Chondrocyte (in vitro differentiated cells): ENCODE results near the gene TMEM119. TPM values are rescaled to one million over a fixed set of nuclear protein-coding genes. Genes with fewer than 3 reads are reported as not detected.
"Not testable (repeated sequence)": the region's sequence is repeated elsewhere in the genome, so short reads cannot be mapped to it uniquely, and the experiment has no call there.

Experiments
- DNase-seq: peaks from one replicate; pipeline ENCODE4 v3.0.0; 2021; ENCODE audit warnings: mixed read lengths, low spot score
- H3K27ac Mint-ChIP-seq: one replicate; pipeline ENCODE4 v1.8.0; 2021; ENCODE audit warnings: mild to moderate bottlenecking, moderate library complexity, mixed read lengths; ENCODE audit not compliant: unreplicated experiment
- H3K27me3 Mint-ChIP-seq: 2 replicates; pipeline ENCODE4 v1.8.0; 2021; ENCODE audit warnings: low read depth, mixed read lengths
- H3K36me3 Mint-ChIP-seq: 2 replicates; pipeline ENCODE4 v1.8.0; 2021; ENCODE audit warnings: low read depth, mixed read lengths
- H3K4me1 Mint-ChIP-seq: 2 replicates; pipeline ENCODE4 v1.8.0; 2021; ENCODE audit warnings: low read depth, mild to moderate bottlenecking, mixed read lengths
- H3K4me3 Mint-ChIP-seq: one replicate; pipeline ENCODE4 v1.8.0; 2021; ENCODE audit warnings: mild to moderate bottlenecking, moderate library complexity, mixed read lengths; ENCODE audit not compliant: unreplicated experiment
- H3K9me3 Mint-ChIP-seq: 2 replicates; pipeline ENCODE4 v1.8.0; 2021; ENCODE audit warnings: low read depth, mixed read lengths
- total RNA-seq: library from RNA; stranded (reverse); gene quantifications from 3 replicates; pipeline ENCODE4 v1.2.1, GENCODE V29; 2021
- TF ChIP-seq, protein P1 (sequence below): fragments of 200-600 bp; sonication (generic); IDR thresholded peaks from 2 replicates; pipeline ENCODE4 v1.5.0; 2021; ENCODE audit warnings: antibody characterized with exemption, mild to moderate bottlenecking, moderate library complexity

The TMEM119 gene
- total RNA-seq, 1 donor from 2014 or later, result 48.3 TPM

DNA sequence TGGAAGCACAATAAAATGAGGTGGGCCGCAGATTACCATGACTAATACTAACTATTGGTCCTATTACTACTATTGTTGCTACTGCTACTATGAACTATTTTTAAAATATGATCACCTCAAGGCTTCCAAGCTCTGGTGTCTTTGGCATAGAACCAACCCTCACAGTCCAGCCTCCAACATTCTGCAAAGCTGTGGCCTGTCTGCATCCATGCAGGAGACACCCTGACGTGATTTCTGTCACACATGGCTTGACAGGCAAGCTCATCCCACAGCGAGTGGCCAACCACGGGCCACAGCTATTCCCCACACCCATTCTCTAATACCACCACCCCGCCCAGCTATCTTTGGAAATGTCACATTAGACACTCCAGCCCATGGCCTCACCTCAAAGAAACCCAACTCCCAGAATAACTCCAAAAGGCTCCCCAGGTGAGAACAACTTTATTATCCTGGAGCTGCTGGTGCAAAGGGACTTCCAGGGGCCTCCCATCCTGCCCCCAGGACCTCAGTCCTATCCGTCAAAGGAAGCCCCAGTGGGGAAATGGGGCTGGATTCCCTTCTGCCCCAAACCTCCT lies 21.1 kb downstream of the TMEM119 start:
- Mint-ChIP-seq H3K27ac (peak overlapping the region; percentile 95), H3K27me3 (no peaks in the 10 kb centered on the region), H3K9me3 (peaks cover 5% of the 10 kb centered on the region), H3K36me3 (peaks cover 1% of the 10 kb centered on the region), H3K4me3 (no peak overlapping the region), H3K4me1 (peaks cover 55% of the 10 kb centered on the region)
- TF ChIP-seq, protein P1, sequence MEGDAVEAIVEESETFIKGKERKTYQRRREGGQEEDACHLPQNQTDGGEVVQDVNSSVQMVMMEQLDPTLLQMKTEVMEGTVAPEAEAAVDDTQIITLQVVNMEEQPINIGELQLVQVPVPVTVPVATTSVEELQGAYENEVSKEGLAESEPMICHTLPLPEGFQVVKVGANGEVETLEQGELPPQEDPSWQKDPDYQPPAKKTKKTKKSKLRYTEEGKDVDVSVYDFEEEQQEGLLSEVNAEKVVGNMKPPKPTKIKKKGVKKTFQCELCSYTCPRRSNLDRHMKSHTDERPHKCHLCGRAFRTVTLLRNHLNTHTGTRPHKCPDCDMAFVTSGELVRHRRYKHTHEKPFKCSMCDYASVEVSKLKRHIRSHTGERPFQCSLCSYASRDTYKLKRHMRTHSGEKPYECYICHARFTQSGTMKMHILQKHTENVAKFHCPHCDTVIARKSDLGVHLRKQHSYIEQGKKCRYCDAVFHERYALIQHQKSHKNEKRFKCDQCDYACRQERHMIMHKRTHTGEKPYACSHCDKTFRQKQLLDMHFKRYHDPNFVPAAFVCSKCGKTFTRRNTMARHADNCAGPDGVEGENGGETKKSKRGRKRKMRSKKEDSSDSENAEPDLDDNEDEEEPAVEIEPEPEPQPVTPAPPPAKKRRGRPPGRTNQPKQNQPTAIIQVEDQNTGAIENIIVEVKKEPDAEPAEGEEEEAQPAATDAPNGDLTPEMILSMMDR, result no peak
- no peak for DNase-seq

DNA sequence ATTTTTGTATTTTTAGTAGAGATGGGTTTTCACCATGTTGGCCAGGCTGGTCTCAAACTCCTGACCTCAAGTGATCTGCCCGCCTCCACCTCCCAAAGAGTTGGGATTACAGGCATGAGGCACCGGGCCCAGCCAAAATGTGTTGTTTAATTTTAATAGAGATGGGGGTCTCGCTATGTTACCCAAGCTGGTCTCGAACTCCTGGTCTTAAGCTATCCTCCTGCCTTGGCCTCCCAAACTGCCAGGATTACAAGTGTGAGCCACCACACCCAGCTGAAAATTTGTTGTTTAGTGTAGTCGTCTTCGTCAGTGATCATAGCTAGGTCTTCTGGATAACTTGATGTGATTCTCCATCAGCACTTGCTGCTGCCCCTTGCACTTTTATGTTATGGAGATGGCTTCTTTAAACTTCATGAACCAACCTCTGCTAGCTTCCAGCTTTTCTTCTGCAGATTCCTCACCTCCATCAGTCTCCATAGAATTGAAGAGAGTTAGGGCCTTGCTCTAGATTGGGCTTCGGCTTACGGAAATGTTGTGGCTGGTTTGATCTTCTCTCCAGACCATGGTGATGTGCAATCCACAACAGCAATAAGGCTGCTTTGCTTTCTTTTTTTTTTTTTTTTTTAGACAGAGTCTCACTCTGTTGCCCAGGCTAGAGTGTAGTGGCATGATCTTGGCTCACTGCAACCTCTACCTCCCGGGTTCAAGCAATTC lies 22.5 kb downstream of the TMEM119 start:
- Mint-ChIP-seq H3K4me3 (no peak overlapping the region), H3K27ac (peak overlapping the region; percentile 95), H3K9me3 (peaks cover 5% of the 10 kb centered on the region), H3K36me3 (peaks cover 1% of the 10 kb centered on the region), H3K4me1 (peaks cover 53% of the 10 kb centered on the region), H3K27me3 (no peaks in the 10 kb centered on the region)
- TF ChIP-seq, protein P1, result no peak
- no peak for DNase-seq

DNA sequence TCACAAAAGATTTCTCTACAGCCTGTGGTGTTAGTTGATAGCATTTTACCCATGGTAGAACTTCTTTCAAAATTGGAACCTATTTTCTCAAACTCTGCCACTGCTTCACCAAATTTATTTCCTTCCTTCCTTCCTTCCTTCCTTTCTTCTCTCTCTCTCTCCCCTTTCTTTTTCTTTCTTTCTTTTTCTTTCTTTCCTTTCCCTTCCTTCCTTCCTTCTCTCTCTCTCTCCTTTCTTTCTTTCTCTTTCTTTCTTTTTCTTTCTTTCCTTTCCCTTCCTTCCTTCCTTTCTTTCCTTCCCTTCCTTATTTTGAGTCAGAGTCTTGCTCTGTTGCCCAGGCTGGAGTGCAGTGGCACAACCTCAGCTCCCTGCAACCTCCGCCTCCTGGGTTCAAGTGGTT lies 23.6 kb downstream of the TMEM119 start:
- not testable (repeated sequence) for H3K27ac Mint-ChIP-seq, H3K36me3 Mint-ChIP-seq, DNase-seq, H3K4me3 Mint-ChIP-seq, H3K27me3 Mint-ChIP-seq, H3K9me3 Mint-ChIP-seq
- H3K4me1 Mint-ChIP-seq, result peaks cover 45% of the 10 kb centered on the region

DNA sequence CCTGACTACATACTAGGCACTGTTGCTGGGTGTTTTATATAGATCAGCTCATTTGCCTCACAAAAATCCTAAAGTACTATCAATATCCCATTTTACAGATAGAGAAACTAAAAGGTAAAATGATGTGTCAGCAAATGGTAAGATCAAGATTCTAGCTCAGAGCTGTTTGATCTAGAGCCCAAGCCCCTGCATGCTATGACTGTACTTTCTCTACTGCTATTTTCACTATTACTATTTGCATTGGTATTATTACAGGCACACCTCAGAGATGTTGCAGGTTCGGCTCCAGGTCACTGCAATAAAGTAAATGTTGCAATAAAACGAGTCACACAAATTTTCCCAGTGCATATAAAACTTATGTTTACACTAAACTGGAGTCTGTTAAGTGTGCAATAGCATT lies 24.6 kb downstream of the TMEM119 start:
- no peak for DNase-seq
- Mint-ChIP-seq H3K4me3 (no peak overlapping the region), H3K27me3 (no peaks in the 10 kb centered on the region), H3K27ac (no peak overlapping the region), H3K36me3 (peaks cover 9% of the 10 kb centered on the region), H3K9me3 (no peaks in the 10 kb centered on the region), H3K4me1 (peaks cover 37% of the 10 kb centered on the region)
- TF ChIP-seq, protein P1, result no peak

DNA sequence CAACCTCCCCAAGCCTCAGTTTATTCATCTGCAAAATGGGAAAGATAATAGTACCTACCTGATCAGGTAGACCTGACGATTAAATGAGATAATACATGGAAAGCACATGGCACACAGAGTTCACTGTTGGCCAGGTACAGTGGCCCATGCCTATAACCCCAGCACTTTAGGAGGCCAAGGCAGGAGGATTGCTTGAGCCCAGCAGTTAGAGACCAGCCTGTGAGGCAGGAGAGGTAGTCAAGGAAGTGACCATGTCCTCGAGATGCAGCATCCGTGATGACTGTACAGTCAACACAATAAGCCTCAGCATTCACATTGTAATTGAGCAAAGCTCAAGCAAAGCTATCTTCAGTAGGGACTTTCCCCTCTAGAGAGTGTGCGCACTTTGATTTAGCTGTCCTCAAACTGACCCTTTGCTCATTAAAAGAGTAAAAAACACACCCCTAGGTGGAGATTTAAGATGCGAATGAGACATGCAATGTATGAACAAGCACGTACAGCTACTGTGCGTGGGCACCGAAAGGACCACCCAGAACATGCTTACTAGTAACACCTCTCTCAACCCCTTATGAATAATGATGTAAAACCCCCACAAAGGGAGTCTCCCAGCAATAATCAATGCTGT lies 25.6 kb downstream of the TMEM119 start:
- DNase-seq, result no peak
- Mint-ChIP-seq H3K4me1 (peaks cover 27% of the 10 kb centered on the region), H3K36me3 (peaks cover 16% of the 10 kb centered on the region), H3K9me3 (no peaks in the 10 kb centered on the region), H3K27ac (no peak overlapping the region), H3K4me3 (no peak overlapping the region), H3K27me3 (no peaks in the 10 kb centered on the region)
- TF ChIP-seq, protein P1, result no peak
